H9 (cell line): ENCODE results near the gene GOLGA3. TPM values are rescaled to one million over a fixed set of nuclear protein-coding genes. Genes with fewer than 3 reads are reported as not detected.

ENCODE experiments used
- DNase-seq: peaks from one replicate; pipeline ENCODE4 v3.0.0-alpha.2; 2017
- H2AFZ ChIP-seq: one replicate; pipeline ENCODE4 v1.6.1; 2013; ENCODE audit warnings: mild to moderate bottlenecking, low read length, control low read depth, moderate library complexity
- H2AK5ac ChIP-seq: 2 replicates; pipeline ENCODE4 v1.6.1; 2013; ENCODE audit warnings: low read length, control low read depth, mixed read lengths; ENCODE audit not compliant: insufficient read length
- H2BK120ac ChIP-seq: one replicate; pipeline ENCODE4 v1.6.1; 2013; ENCODE audit warnings: low read depth, mild to moderate bottlenecking, low read length, control low read depth, inconsistent platforms; ENCODE audit not compliant: poor library complexity, severe bottlenecking
- H2BK12ac ChIP-seq: 2 replicates; pipeline ENCODE4 v1.6.1; 2013; ENCODE audit warnings: low read length, control low read depth, mixed read lengths, low read depth; ENCODE audit not compliant: insufficient read length
- H2BK15ac ChIP-seq: 2 replicates; pipeline ENCODE4 v1.6.1; 2013; ENCODE audit warnings: low read depth, low read length, control low read depth
- H2BK20ac ChIP-seq: one replicate; pipeline ENCODE4 v1.6.1; 2013; ENCODE audit warnings: low read depth, mild to moderate bottlenecking, low read length, control low read depth, inconsistent platforms; ENCODE audit not compliant: poor library complexity, severe bottlenecking
- H2BK5ac ChIP-seq: 2 replicates; pipeline ENCODE4 v1.6.1; 2013; ENCODE audit warnings: low read length, control low read depth, mixed read lengths; ENCODE audit not compliant: insufficient read length
- H3K14ac ChIP-seq: 2 replicates; pipeline ENCODE4 v1.6.1; 2013; ENCODE audit warnings: low read length, control low read depth; ENCODE audit not compliant: insufficient read depth
- H3K18ac ChIP-seq: 2 replicates; pipeline ENCODE4 v1.6.1; 2013; ENCODE audit warnings: low read depth, mild to moderate bottlenecking, mixed read lengths, low read length, control low read depth; ENCODE audit not compliant: insufficient read length
- H3K23ac ChIP-seq: 2 replicates; pipeline ENCODE4 v1.6.1; 2013; ENCODE audit warnings: low read length, control low read depth, mixed read lengths, low read depth; ENCODE audit not compliant: insufficient read length
- H3K23me2 ChIP-seq: 2 replicates; pipeline ENCODE4 v1.6.1; 2013; ENCODE audit warnings: low read depth, mild to moderate bottlenecking, mixed read lengths, low read length, control low read depth; ENCODE audit not compliant: insufficient read length, poor library complexity, severe bottlenecking
- H3K27ac ChIP-seq: 2 replicates; pipeline ENCODE4 v1.5.1; 2013; ENCODE audit warnings: low read length, control low read depth, mixed read lengths, low read depth; ENCODE audit not compliant: insufficient read length
- H3K27me3 ChIP-seq: 2 replicates; pipeline ENCODE4 v1.6.1; 2013; ENCODE audit warnings: low read length, control low read depth, inconsistent platforms; ENCODE audit not compliant: insufficient read depth
- H3K4ac ChIP-seq: 2 replicates; pipeline ENCODE4 v1.6.1; 2013; ENCODE audit warnings: low read depth, mild to moderate bottlenecking, control low read depth, inconsistent platforms, low read length, moderate library complexity
- H3K4me1 ChIP-seq: 2 replicates; pipeline ENCODE4 v1.6.1; 2013; ENCODE audit warnings: low read length, control low read depth, inconsistent platforms; ENCODE audit not compliant: insufficient read depth
- H3K4me2 ChIP-seq: 2 replicates; pipeline ENCODE4 v1.6.1; 2013; ENCODE audit warnings: low read length, control low read depth, mixed read lengths; ENCODE audit not compliant: insufficient read length, insufficient read depth
- H3K56ac ChIP-seq: 2 replicates; pipeline ENCODE4 v1.6.1; 2013; ENCODE audit warnings: low read depth, mild to moderate bottlenecking, mixed read lengths, low read length, control low read depth; ENCODE audit not compliant: insufficient read length
- H3K79me1 ChIP-seq: 2 replicates; pipeline ENCODE4 v1.6.1; 2013; ENCODE audit warnings: low read depth, mild to moderate bottlenecking, moderate library complexity, low read length, control low read depth, inconsistent platforms; ENCODE audit not compliant: insufficient read depth, poor library complexity, severe bottlenecking
- H3K79me2 ChIP-seq: 2 replicates; pipeline ENCODE4 v1.6.1; 2013; ENCODE audit warnings: low read length, control low read depth, inconsistent platforms; ENCODE audit not compliant: insufficient read depth
- H3K9ac ChIP-seq: 2 replicates; pipeline ENCODE4 v1.6.1; 2013; ENCODE audit warnings: low read length, control low read depth, mixed read lengths; ENCODE audit not compliant: insufficient read length; ENCODE audit errors: extremely low read depth
- H3K9me3 ChIP-seq: one replicate; pipeline ENCODE4 v1.6.1; 2013; ENCODE audit warnings: low read depth, low read length, inconsistent platforms; ENCODE audit not compliant: control insufficient read depth
- H3T11ph ChIP-seq: one replicate; pipeline ENCODE4 v1.6.1; 2013; ENCODE audit warnings: mild to moderate bottlenecking, low read length, control low read depth, inconsistent platforms
- H4K20me1 ChIP-seq: one replicate; pipeline ENCODE4 v1.6.1; 2013; ENCODE audit not compliant: control insufficient read depth, insufficient read length, insufficient read depth
- H4K5ac ChIP-seq: 2 replicates; pipeline ENCODE4 v1.6.1; 2013; ENCODE audit warnings: low read depth, mild to moderate bottlenecking, mixed read lengths, low read length, control low read depth; ENCODE audit not compliant: insufficient read length
- H4K8ac ChIP-seq: replicated peaks from 2 replicates; pipeline ENCODE4 v1.6.1; 2013; ENCODE audit warnings: low read length, control low read depth, mixed read lengths, low read depth; ENCODE audit not compliant: insufficient read length
- H4K91ac ChIP-seq: 2 replicates; pipeline ENCODE4 v1.6.1; 2013; ENCODE audit warnings: low read depth, mild to moderate bottlenecking, moderate library complexity, mixed read lengths, low read length, control low read depth; ENCODE audit not compliant: insufficient read length
- H3K27ac Mint-ChIP-seq, 3 experiments: 2 replicates in 2 of 3; 3 replicates in 1 of 3; pipeline ENCODE4 v1.8.0; 2020 to 2021; ENCODE audit warnings: mixed read lengths in 3 of 3, mild to moderate bottlenecking in 1 of 3, moderate library complexity in 1 of 3
- H3K27me3 Mint-ChIP-seq: 2 replicates; pipeline ENCODE4 v1.8.0; 2021; ENCODE audit warnings: low read depth, mild to moderate bottlenecking, moderate library complexity, mixed read lengths
- H3K36me3 Mint-ChIP-seq, 3 experiments: 2 replicates in 2 of 3; 3 replicates in 1 of 3; pipeline ENCODE4 v1.8.0; 2020 to 2021; ENCODE audit warnings: low read depth in 3 of 3, mixed read lengths in 3 of 3; ENCODE audit not compliant: insufficient read depth in 1 of 3
- H3K4me1 Mint-ChIP-seq, 2 experiments: 2 replicates each; pipeline ENCODE4 v1.8.0; 2020; ENCODE audit warnings: mixed read lengths in 2 of 2
- H3K4me3 Mint-ChIP-seq, 2 experiments: 2 replicates in 1 of 2; 3 replicates in 1 of 2; pipeline ENCODE4 v1.8.0; 2020 to 2021; ENCODE audit warnings: mild to moderate bottlenecking in 2 of 2, mixed read lengths in 2 of 2, moderate library complexity in 1 of 2
- H3K9me3 Mint-ChIP-seq, 2 experiments: 2 replicates in 1 of 2; 3 replicates in 1 of 2; pipeline ENCODE4 v1.8.0; 2020; ENCODE audit warnings: mild to moderate bottlenecking in 2 of 2, mixed read lengths in 2 of 2, moderate library complexity in 1 of 2
- CTCF ChIP-seq: fragments of 200-600 bp; sonication (generic); conservative IDR thresholded peaks from 3 replicates; pipeline ENCODE4 v1.8.0; 2021; ENCODE audit warnings: antibody characterized with exemption, mild to moderate bottlenecking
- WGBS: extraction: QIAGEN DNeasy Blood & Tissue Kit; methylation state at CpG from one replicate; pipeline ENCODE4 v1.1.7; 2013; ENCODE audit warnings: missing lambda C conversion rate, low lambda C conversion rate, mixed read lengths; ENCODE audit not compliant: insufficient read length; ENCODE audit errors: extremely low coverage; 5-methylcytosine and 5-hydroxymethylcytosine counted together
- total RNA-seq: library from RNA; stranded (reverse); gene quantifications from 2 replicates; pipeline ENCODE4 v1.2.1, GENCODE V29; 2021

Gene GOLGA3
- total RNA-seq, 1 experiment from 2014 or later, result 40.1 TPM

DNA sequence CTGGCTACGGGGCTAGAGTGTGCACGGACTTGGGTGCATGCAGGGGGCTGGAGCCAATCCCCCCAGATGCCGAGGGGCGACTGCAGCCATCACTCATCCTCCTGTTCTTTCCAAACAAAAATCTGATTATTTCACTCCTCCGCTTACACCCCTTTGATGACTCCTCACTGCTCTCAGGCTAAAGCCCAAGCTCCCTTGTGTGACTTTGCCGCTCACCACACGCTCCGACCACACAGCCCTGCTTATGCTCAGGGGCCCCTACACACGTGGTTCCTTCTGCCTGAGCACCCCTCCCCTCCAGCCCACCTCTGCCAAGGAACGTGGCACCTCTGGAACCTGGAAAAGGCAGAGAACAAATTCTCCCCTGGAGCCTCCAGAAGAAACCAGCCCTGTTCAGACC is 45.1 kb upstream of the GOLGA3 start:
- no peak overlapping the region for H2BK120ac ChIP-seq
- no peaks in the 10 kb centered on the region for H3K79me2 ChIP-seq
- no peak overlapping the region for H3K4me2 ChIP-seq
- no peak overlapping the region for H4K91ac ChIP-seq
- no peak overlapping the region for H3T11ph ChIP-seq
- H2BK12ac ChIP-seq, result no peak overlapping the region
- no peak overlapping the region for H3K18ac ChIP-seq
- no peak overlapping the region for H2AK5ac ChIP-seq
- H3K9me3 ChIP-seq, result no peaks in the 10 kb centered on the region
- no peak for DNase-seq
- H3K23ac ChIP-seq, result no peak overlapping the region
- H4K20me1 ChIP-seq, result no peaks in the 10 kb centered on the region
- no peaks in the 10 kb centered on the region for H3K4me1 ChIP-seq
- Mint-ChIP-seq H3K27me3 (no peaks in the 10 kb centered on the region), H3K4me1 (no peaks in the 10 kb centered on the region), H3K4me3 (no peak overlapping the region), H3K36me3 (peaks cover 22 to 66% (median 39%) of the 10 kb centered on the region in 3 experiments; a peak in 6 of 7 replicates), H3K9me3 (no peaks in the 10 kb centered on the region), H3K27ac (peak overlapping the region in 2 of 3 experiments; percentile 80 to 84; a peak in 4 of 7 replicates)
- H3K14ac ChIP-seq, result no peak overlapping the region
- H3K27ac ChIP-seq, result no peak overlapping the region
- no peak overlapping the region for H3K56ac ChIP-seq
- WGBS, result no CpG with 5 or more reads among the region's 10 CpGs
- H4K5ac ChIP-seq, result no peak overlapping the region
- H2BK5ac ChIP-seq, result no peak overlapping the region
- H3K4ac ChIP-seq, result no peak overlapping the region
- TF ChIP-seq CTCF, result no peak
- H3K27me3 ChIP-seq, result no peaks in the 10 kb centered on the region
- H3K23me2 ChIP-seq, result no peaks in the 10 kb centered on the region
- H3K79me1 ChIP-seq, result no peaks in the 10 kb centered on the region
- no peak overlapping the region for H2BK20ac ChIP-seq
- H4K8ac ChIP-seq, result no peak overlapping the region
- no peak overlapping the region for H2BK15ac ChIP-seq
- no peak overlapping the region for H2AFZ ChIP-seq
- H3K9ac ChIP-seq, result no peak overlapping the region
